ENCODE data around the gene ACTA1. TPM values are rescaled to one million over a fixed set of nuclear protein-coding genes. Genes with fewer than 3 reads are reported as not detected.
A peak's percentile ranks its signal among the peaks of the same experiment; 100 is the strongest.

ACTA1 gene
- total and polyA plus RNA-seq, 2 of the 13 experiments (the other 11 are each of a cell fraction or from before 2014, with no cell fraction given): 1.4 to 5.2 TPM

- TF ChIP-seq PRDM4 (CRISPR knock-in tag; IDR thresholded peaks at IDR 0.05; ENCODE audit: borderline replicate concordance): no peak
- TF ChIP-seq SALL1 (CRISPR knock-in tag; IDR thresholded peaks at IDR 0.05): 0 out of 2 replicates have a peak, but pooled peaks have one; percentile 21
- no peak for TF ChIP-seq ZNF460 (CRISPR knock-in tag; IDR thresholded peaks at IDR 0.05; ENCODE audit: borderline replicate concordance)
- TF ChIP-seq ZNF747 (CRISPR knock-in tag; IDR thresholded peaks at IDR 0.05; ENCODE audit: borderline replicate concordance): no peak
- TF ChIP-seq FOXO1 (CRISPR knock-in tag; IDR thresholded peaks at IDR 0.05): no peak
- TF ChIP-seq HOXA7 (CRISPR knock-in tag; IDR thresholded peaks at IDR 0.05): no peak
- no peak for TF ChIP-seq ZNF777 (CRISPR knock-in tag; IDR thresholded peaks at IDR 0.05)
- no peak for TF ChIP-seq ZNF577 (CRISPR knock-in tag; IDR thresholded peaks at IDR 0.05; ENCODE audit: borderline replicate concordance, low read depth)
- TF ChIP-seq HOXA9 (CRISPR knock-in tag; IDR thresholded peaks at IDR 0.05; ENCODE audit: borderline replicate concordance): no peak
- TF ChIP-seq HNRNPL (IDR thresholded peaks at IDR 0.05; ENCODE audit: low read depth, low read length): no peak
- peak; percentile 76; the same call in 1 of the 2 replicates for TF ChIP-seq MLX (CRISPR knock-in tag; IDR thresholded peaks at IDR 0.05)
- TF ChIP-seq ZSCAN20 (CRISPR knock-in tag; IDR thresholded peaks at IDR 0.05; ENCODE audit: borderline replicate concordance): no peak
- no peak for TF ChIP-seq RARA (CRISPR knock-in tag; IDR thresholded peaks at IDR 0.05)
- TF ChIP-seq FOSL2 (CRISPR knock-in tag; IDR thresholded peaks at IDR 0.05): peak; percentile 13; the same call in 1 of the 2 replicates
- no peak for TF ChIP-seq TEAD2 (CRISPR knock-in tag; IDR thresholded peaks at IDR 0.05)
- 0 out of 2 replicates have a peak, but pooled peaks have one; percentile 18 for TF ChIP-seq MNT (IDR thresholded peaks at IDR 0.05)
- TF ChIP-seq, protein P1, sequence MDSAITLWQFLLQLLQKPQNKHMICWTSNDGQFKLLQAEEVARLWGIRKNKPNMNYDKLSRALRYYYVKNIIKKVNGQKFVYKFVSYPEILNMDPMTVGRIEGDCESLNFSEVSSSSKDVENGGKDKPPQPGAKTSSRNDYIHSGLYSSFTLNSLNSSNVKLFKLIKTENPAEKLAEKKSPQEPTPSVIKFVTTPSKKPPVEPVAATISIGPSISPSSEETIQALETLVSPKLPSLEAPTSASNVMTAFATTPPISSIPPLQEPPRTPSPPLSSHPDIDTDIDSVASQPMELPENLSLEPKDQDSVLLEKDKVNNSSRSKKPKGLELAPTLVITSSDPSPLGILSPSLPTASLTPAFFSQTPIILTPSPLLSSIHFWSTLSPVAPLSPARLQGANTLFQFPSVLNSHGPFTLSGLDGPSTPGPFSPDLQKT (CRISPR knock-in tag; IDR thresholded peaks at IDR 0.05; ENCODE audit: borderline replicate concordance): no peak
- TF ChIP-seq RCOR2 (CRISPR knock-in tag; IDR thresholded peaks at IDR 0.05): no peak
- no peak for TF ChIP-seq ZNF264 (CRISPR knock-in tag; IDR thresholded peaks at IDR 0.05)
- TF ChIP-seq PHF20 (CRISPR knock-in tag; IDR thresholded peaks at IDR 0.05): no peak
- TF ChIP-seq STAG1 (CRISPR knock-in tag; IDR thresholded peaks at IDR 0.05): peak; percentile 45
Observed at GRCh38 chr1:229420765-229421164, 13.1 kb downstream of the ACTA1 start (continued).
